Nephron progenitor cell (in vitro differentiated cells): ENCODE measurements around the gene PNKD.

ENCODE experiments used
- DNase-seq: peaks from one replicate; pipeline ENCODE4 v3.0.0; 2021
- H3K27ac Mint-ChIP-seq: 2 replicates; pipeline ENCODE4 v1.8.0; 2021; ENCODE audit warnings: mild to moderate bottlenecking, moderate library complexity, mixed read lengths
- H3K27me3 Mint-ChIP-seq: 2 replicates; pipeline ENCODE4 v1.8.0; 2021; ENCODE audit warnings: mild to moderate bottlenecking, low read depth, mixed read lengths; ENCODE audit not compliant: poor library complexity
- H3K36me3 Mint-ChIP-seq: 2 replicates; pipeline ENCODE4 v1.8.0; 2021; ENCODE audit warnings: low read depth, mixed read lengths
- H3K4me1 Mint-ChIP-seq: 2 replicates; pipeline ENCODE4 v1.8.0; 2021; ENCODE audit warnings: mixed read lengths
- H3K4me3 Mint-ChIP-seq: 2 replicates; pipeline ENCODE4 v1.8.0; 2021; ENCODE audit warnings: mild to moderate bottlenecking, moderate library complexity, mixed read lengths
- H3K9me3 Mint-ChIP-seq: 2 replicates; pipeline ENCODE4 v1.8.0; 2021; ENCODE audit warnings: mild to moderate bottlenecking, moderate library complexity, mixed read lengths
- CTCF ChIP-seq: fragments of 200-600 bp; sonication (generic); IDR thresholded peaks from 2 replicates; pipeline ENCODE4 v1.5.0; 2021; ENCODE audit warnings: antibody characterized with exemption

Gene PNKD

GRCh38 chr2:218347172-218347571, 76.9 kb downstream of the PNKD start:
- H3K4me1 Mint-ChIP-seq, result peaks cover 17% of the 10 kb centered on the region
- no peak overlapping the region for H3K4me3 Mint-ChIP-seq
- H3K36me3 Mint-ChIP-seq, result peaks cover 21% of the 10 kb centered on the region
- peaks cover 36% of the 10 kb centered on the region for H3K9me3 Mint-ChIP-seq
- no peaks in the 10 kb centered on the region for H3K27me3 Mint-ChIP-seq
- TF ChIP-seq CTCF, result no peak
- H3K27ac Mint-ChIP-seq, result no peak overlapping the region
- no peak for DNase-seq

- Mint-ChIP-seq H3K36me3 (peaks cover 6% of the 10 kb centered on the region), H3K4me3 (no peak overlapping the region), H3K4me1 (peaks cover 37% of the 10 kb centered on the region), H3K27me3 (no peaks in the 10 kb centered on the region), H3K9me3 (peaks cover 43% of the 10 kb centered on the region), H3K27ac (no peak overlapping the region)
- no peak for DNase-seq
- no peak for TF ChIP-seq CTCF
These were observed 83.7 kb downstream of the PNKD start for GRCh38 chr2:218354045-218354444.

GRCh38 chr2:218354850-218355443, 84.6 kb downstream of the PNKD start:
- Mint-ChIP-seq H3K36me3 (no peaks in the 10 kb centered on the region), H3K4me1 (peaks cover 37% of the 10 kb centered on the region)

GRCh38 chr2:218357236-218358177, 87.2 kb downstream of the PNKD start:
- Mint-ChIP-seq H3K4me1 (peaks cover 53% of the 10 kb centered on the region), H3K27ac (peak overlapping the region; percentile 98), H3K36me3 (peaks cover 4% of the 10 kb centered on the region), H3K27me3 (no peaks in the 10 kb centered on the region), H3K4me3 (peak overlapping the region; percentile 66), H3K9me3 (peaks cover 15% of the 10 kb centered on the region)
- DNase-seq, result no peak
- TF ChIP-seq CTCF, result no peak

More at GRCh38 chr2:218354850-218355443, 84.6 kb downstream of the PNKD start:
- TF ChIP-seq CTCF, result no peak
- Mint-ChIP-seq H3K4me3 (no peak overlapping the region), H3K27me3 (no peaks in the 10 kb centered on the region), H3K9me3 (peaks cover 34% of the 10 kb centered on the region), H3K27ac (peak overlapping the region; percentile 58)
- no peak for DNase-seq

- H3K27ac Mint-ChIP-seq, result peak overlapping the region; percentile 79
- H3K27me3 Mint-ChIP-seq, result no peaks in the 10 kb centered on the region
- DNase-seq, result no peak
- H3K36me3 Mint-ChIP-seq, result peaks cover 4% of the 10 kb centered on the region
- no peak for TF ChIP-seq CTCF
- H3K9me3 Mint-ChIP-seq, result no peaks in the 10 kb centered on the region
- H3K4me1 Mint-ChIP-seq, result peaks cover 58% of the 10 kb centered on the region
- no peak overlapping the region for H3K4me3 Mint-ChIP-seq
These were observed 90.1 kb downstream of the PNKD start for GRCh38 chr2:218360453-218360852.
